GM18858 (cell line): ENCODE results near the gene BTBD2.

ENCODE experiments used
- ATAC-seq: cut with Tn5 transposase; IDR thresholded peaks from one replicate; pipeline ENCODE4 v1.9.1; 2021; ENCODE audit not compliant: unreplicated experiment

Gene BTBD2

GRCh38 chr19:1968279-1969175 lies 47.0 kb downstream of the BTBD2 start:
- no peak for ATAC-seq

GRCh38 chr19:1967087-1967608 lies 48.4 kb downstream of the BTBD2 start:
- ATAC-seq: no peak

DNA sequence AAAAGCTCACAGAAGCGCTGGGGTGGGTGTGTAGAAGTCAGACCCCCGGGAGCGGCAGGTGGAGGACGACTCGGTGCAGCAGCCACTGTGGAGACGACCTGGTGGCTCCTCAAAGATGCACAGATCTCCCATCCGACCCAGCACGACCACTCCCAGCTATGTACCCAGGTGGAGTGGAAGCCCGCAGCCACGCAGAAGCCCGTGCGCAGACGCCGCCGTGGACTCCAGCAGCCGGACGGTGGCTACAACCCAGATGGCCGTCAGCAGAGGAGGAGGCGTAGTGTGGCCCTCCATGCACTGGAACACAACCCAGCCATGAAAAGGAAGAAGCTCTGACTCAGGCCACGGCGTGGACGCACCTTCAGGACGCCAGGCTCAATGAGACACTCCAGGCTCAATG lies 52.8 kb downstream of the BTBD2 start:
- ATAC-seq: no peak

DNA sequence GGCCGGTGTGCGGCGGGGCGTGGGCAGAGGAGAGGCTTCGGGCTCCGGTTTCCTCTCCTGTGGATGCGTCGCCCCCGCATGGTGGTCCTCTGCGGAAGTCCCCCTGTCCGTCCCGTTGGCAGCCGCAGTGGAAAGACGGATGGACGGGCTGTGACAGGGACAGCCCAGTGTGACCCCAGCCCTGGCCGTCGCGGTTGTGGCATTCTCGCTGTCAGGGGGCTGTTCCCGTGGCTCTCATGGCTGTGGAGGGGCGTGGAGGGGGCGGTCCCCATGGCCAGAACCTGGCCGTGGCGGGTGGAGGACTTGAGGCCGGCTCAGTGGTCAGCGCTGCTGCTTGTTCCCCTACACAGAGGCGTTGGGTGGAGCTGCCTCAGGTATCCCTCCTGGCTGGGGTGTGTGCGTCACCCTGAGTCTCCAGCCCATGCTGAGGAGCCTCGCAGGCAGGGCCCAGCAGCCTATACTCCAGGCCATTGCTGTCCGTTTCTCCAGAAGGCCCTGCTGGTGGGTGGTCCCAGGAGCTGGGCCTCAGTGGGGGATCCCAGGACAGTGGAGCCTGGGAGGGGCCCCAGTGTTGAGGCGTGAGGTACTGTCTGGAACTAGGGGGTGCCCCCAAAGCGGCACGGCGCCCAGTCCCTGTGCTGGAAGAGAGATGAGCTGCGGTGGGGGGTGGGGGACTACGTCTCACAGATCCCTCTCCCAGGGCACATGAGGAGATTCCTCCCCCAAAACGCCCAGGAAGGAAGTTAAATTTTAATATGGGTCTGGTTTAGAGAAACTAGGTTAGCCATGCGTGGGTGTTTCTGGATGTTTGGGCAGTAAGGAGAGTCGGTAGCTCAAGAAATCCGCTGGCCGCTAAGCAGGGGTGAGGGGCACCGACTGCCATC lies 54.3 kb downstream of the BTBD2 start:
- no peak for ATAC-seq

- ATAC-seq: no peak
These were observed 55.5 kb downstream of the BTBD2 start for GRCh38 chr19:1959928-1960589.

DNA sequence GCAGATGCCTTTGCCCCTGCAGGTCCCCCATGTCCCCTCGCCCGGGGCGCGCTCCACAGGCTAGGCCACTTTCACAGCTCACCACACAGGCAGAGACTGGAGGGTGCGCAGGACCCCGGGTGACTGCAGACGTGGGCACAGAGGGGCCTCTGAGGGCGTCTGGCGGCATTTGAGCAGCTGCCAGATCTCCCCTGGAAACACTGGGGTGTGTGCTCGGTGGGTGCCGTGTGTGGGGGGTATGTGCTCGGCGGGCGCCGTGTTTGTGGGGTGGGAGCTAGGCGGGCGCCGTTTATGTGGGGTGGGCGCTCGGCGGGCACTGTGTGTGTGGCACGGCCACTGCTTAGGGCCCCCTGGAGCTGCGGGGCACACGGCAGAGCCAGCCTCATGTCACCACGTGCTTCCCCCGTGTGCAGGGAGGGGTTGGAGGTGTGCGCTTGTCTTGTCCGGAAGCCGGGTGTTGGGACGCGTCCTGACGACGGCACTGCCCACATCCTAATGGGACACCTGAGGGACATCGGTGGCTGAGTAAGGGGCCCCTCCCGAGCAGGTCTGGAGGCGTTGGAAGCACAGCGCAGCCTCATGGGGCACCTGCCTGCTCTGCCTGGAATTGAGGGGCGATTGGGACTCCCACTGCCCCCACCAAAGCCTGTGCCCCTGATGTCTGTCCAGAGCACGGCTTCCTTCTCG lies 57.8 kb downstream of the BTBD2 start:
- ATAC-seq: no peak

GRCh38 chr19:1956868-1957492 lies 58.5 kb downstream of the BTBD2 start:
- no peak for ATAC-seq

DNA sequence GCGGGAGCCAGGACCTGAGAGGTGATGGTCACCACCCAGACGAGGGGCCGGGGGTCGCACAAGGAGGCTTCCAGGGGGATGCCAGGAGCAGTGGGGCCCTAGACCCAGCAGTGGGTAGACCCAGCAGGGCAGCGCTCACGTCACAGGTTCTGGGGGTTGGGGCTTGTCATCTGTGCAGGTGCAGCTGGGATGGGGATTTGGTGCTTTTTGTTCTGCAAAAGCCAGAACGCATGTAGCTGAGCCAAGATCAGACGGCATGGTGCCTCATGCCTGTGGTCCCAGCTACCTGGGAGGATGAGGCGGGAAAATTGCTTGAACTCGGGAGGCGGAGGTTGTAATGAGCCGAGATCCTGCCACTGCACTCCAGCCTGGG lies 59.4 kb downstream of the BTBD2 start:
- no peak for ATAC-seq

DNA sequence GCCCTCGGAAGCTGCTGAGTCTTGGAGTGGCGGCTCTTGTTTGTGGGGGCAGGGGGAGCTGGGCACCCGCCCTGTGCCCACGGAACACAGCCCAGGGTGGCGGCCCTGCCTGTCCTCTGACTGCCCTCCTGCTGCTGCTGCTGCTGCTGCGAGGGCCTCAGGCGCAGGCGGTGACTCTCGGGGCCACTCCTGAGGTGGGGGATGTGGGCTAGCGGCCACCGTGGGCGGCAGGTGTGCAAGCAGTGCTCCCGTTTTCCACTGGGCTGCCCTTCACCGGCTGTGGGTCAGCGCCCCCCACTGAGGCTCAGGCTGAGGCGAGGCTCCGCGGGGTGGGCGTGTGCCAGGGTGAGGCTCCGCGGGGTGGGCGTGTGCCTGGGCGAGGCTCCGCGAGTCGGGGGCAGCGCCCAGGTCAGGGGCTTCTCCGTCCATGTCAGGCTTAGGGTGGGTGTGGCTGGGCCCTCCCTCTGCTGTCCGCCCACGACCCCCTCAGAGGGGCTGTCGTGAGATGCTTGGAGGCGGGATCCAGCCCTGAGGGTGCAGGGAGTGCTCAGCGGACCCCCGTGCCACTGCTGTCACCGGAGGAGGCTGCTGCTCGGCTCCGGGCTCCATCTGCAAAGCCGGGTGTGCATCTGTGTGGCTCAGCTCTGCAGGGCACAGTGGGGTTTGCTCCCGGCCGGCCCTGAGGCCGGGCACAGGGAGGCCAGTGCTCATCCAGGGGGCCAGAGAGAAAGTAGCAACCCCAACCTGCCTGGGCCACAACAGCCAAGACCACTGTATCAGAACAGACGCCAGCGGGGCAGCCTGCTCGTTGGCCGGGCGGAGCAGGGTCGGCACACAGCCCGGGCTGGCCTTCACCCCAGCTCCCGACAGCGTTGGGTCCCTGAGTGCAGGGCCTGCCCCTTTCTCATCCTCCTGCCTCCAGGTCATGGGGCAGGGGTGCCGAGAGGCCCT lies 60.1 kb downstream of the BTBD2 start:
- no peak for ATAC-seq

DNA sequence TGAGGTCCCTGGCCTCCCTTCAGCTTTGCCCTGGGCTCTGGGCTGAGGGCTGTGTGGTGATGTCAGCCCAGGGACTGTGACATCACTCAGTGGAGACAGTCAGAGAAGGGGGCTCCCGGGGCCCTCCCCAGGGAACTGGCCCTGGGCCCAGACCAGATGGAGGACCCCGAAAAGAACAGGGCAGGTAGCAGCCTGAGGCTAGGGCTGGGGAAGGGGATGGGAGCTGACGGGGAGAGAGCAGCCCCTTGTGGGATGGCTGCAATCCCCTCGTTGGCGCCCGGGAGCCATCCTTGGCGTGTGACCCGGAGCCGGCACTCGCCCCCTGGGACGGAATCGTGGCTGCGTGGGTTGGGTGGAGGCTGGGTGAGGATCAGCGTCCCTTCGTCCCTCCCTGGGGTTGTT lies 61.0 kb downstream of the BTBD2 start:
- no peak for ATAC-seq

DNA sequence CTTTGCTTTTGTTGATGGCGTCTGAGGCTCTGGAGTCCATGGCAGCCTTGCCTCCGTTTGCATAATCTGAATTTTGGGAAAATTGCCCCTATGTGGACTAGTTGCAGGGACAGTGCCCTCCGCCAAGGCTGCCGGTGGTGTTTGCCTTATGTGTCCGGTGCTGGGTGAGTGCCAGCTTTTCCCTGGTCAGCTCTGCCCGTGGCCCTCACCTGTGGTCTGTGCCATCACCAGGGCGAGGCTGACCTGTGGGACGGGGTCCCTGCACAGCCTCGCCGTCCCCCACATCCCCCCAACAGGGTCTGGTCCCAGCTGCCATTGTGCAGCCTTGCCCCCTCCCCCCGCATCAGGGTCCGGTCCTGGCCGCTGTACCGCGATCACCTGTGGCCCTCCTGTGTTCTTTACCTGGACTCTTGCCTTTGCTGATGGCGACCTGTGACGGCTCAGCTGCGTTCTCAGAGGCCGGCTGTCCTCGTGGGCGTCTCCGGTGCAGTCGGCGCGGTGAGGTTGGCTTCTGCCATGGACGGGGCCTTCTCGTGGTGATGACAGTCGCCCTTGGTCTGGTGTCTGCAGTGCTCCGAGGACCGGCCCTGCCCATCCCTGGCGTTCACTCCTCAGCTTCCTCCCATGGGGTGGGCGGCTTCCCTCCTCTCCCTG lies 61.9 kb downstream of the BTBD2 start:
- no peak for ATAC-seq

DNA sequence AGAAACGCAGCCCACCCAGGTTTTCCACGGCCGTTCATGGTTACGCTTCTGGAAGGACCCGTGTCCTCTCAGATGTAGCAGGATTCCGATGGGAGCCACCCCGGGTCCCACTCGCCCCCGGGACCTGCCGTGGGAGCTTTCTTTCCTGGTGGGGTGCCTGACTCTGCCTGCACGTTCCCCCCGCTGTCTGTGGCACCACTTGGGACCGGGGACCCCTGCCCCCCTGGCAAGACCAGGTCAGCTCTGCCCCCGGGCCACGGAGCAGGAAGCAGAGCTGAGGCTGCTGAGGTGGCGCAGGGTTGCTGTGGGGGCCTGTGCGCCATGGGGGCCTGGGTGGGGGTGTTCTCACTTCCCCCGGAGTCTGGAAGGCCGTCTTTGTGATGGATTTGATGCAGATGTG lies 62.5 kb downstream of the BTBD2 start:
- ATAC-seq: no peak

DNA sequence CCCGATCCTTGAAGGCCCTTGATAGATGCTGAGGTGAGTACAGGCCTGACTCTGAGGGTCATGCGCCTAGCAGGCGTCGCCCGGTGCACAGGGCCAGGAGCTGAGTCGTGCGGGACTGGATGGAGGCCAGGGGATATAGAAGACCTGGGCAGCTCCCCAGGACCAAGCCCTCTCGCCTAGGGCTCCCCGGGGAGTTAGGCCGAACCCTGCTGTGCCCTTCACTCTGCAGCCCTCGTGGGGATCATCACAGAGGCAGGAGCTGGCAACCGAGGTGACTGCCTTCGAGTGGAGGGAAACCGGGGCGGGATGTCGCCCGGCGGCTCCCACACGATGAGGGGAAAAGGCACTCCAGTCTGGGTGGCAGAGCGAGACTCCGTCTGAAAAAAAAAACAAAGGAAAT lies 62.9 kb downstream of the BTBD2 start:
- no peak for ATAC-seq

- no peak for ATAC-seq
These were observed 64.9 kb downstream of the BTBD2 start for GRCh38 chr19:1950640-1951039.

DNA sequence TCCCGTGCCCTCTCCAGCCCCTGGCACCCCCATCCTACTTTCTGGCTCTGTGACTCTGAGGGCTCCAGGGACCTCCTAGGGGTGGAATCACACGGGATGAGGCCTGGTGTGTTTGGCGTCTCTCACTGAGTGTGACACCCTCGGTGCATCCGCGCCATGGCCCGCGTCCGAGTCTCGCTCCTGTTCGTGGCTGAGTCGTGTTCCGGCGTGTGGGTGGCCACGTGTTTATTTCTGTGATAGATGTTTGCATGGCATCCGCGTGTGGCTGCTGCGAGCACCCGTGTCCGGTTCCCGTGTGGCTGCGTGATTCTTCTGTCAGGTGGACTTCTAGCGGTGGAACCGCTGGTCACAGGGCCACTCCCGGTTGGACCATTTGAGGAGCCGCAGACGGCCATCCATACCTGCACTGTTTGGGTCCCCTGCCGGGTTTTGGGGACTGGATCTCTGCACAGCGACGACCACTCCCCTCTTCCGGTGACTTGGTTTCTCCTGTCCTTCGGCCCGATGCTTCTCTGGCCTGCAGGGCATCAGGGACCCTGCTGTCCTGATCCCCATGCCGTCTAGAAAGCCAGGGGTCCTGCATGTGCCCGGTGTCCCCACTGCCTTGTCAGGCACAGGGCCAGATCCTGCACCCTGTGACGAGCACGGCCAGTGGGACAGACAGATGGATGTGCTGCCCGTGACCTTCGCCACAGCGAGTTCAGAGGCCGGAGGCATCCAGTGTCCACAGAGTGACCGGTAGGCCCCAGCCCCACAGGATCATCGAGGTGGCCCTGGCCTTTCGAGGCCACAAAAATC lies 66.0 kb downstream of the BTBD2 start:
- ATAC-seq: no peak

DNA sequence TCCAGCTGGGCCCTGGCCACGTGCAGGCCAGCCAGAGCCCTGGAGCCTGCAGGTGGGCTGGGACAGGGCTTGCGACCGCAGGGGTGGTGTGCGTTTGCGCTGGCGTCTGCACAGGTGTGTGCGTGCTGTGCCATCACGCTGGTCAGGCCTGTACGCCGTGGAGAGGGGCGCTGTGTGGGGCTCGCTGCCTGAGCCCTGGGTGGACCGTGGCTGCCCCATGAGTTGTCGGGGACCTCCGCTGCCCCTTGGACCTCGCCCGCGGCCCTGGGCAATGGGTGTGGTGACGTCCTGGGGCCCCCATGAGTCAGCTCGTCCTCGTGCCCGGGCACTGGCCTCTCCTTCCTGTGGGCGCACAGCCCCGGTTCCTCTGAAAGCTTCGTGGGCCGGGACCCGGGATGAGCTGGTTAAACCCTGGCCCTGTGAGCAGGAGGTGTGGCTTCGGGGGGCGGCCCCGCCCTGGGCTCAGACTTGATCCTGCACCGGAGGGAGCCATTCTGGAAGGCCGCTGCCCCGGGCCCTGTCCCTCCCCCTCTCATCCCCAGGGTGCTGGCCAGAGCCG lies 67.8 kb downstream of the BTBD2 start:
- no peak for ATAC-seq

GRCh38 chr19:1945899-1946298 lies 69.6 kb downstream of the BTBD2 start:
- no peak for ATAC-seq
